Endometrial microvascular endothelial cells (primary cell): ENCODE data around the gene TBL1X. TPM values are rescaled to one million over a fixed set of nuclear protein-coding genes. Genes with fewer than 3 reads are reported as not detected.
"Not testable (repeated sequence)": the region's sequence is repeated elsewhere in the genome, so short reads cannot be mapped to it uniquely, and the experiment has no call there.

Experiments
- in situ Hi-C: cut with HindIII; loops from 2 replicates; pipeline ENCODE4 v1.10.0; 2017; ENCODE audit warnings: low sequenced_read_pairs, low pct_unique_long_range_greater_than_20kb; ENCODE audit errors: inconsistent ontology term
- total RNA-seq: library from RNA; depleted of rRNA; stranded (reverse); fragments of >200 nt; gene quantifications from one replicate; pipeline ENCODE4 v1.2.3, GENCODE V29; 2015; ENCODE audit errors: inconsistent ontology term

The TBL1X gene
- total RNA-seq, 1 donor from 2014 or later: 33.8 TPM

DNA sequence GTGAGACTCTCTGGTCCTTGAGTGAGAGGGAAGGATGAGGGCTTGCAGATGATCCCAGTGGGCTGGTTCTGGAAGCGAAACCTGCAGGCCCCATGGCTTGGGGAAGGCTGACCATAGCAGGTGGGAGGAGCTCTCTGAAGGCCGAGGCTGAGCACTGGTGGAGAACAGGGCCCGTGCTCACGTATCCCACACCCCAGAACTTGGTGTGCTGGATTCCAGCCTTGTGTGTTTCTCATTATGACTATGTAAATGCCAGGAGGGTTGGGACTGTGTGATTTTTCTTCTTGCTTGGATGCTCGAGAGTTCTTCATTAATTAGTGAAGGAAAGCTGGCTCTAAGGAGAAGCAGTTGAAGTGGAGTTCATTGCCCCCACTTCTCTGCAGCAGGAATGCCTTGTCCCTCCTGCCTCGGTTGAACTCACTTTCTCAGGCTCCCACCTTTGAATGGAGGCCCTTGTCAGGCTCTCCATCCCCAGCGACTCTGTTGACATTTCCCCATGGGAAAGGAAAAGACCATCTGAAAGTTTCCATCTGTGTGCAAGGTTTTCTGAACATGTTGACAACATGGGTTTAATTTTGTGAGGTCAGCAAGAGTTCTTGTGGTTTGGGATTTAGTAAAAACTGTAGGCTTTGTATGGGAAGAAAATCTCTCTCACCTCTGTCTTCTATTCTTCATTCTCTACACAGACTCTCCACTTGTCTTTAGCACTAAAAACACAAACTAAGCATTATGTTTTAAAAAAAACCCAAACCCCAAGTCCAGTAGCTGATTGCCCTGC lies 57.7 kb downstream of the TBL1X start:
- in situ Hi-C loops: no loop called here

DNA sequence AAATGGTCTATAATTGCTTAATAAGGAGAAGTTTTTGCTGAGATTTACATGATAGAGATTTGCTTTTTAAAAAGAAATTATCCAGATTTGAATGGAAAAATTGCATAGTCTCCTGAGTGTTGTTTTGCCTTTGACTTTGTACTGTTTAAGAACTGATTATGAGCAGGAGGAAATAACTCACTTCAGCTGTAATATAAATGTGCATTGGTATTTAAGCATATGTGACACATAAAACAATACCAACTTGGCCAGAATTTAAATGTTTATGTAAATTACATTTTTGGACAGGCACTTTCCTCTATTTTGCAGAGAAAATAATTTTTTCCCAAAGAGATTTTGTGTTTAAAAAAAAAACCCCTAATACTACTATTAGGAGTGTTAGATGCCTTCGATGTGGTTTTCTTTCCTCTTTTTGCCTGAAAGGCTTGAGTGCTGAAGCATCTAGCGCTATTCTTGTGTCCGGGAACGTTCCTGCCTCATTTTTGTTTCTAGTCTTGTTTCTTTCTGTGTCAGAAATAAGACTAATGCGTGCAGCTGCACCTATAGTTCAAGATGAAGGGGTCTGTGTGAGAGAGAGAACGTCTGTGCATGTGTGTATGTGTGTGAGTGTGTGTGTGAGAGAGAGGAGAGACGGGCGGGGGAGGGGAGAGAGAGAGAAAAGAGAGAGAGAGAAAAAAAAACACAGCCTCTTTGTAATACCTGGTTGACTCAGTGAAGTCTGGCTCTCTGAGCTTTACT lies 60.8 kb downstream of the TBL1X start:
- in situ Hi-C loops: no loop called here

DNA sequence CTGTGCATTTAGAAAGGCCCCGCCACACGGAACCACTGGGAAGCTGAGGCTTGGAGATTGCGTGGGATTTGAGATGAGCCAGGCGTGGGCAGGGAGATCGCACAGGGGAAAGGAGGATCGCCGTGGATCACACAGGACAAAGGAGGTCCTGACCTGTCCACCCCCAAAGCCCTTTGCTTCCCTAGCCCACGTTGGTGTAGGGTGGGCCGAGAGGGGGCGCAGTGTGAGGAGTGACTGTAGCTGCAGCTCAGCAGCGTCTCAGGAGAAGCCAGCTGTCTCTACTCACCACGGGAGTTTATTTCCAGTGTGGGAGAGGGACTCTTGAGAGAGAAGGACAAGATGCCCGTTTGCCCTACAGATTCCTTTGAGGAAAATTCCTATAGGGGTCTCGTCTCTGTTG lies 62.1 kb downstream of the TBL1X start:
- in situ Hi-C loops: no loop called here

DNA sequence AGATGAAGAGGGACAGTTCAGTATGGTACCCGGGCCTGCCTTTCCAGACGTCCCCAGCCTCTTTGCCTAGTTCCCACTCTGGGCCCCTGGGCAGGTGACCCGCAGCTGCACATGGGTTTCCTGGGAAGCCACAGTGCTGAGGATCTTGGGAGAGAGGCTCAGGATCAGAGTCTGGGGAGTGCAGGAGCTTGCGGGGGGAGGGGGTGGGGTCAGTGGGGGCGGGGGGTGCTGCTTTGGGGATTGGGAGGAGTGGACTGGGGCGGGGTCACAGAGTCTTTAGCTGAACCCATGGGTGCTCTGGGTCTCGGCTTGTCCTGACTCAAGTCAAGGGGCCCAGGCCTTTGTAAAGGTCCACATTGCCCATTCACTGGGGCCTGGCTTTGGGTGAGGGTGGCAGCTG lies 63.6 kb downstream of the TBL1X start:
- in situ Hi-C loops: no loop called here

DNA sequence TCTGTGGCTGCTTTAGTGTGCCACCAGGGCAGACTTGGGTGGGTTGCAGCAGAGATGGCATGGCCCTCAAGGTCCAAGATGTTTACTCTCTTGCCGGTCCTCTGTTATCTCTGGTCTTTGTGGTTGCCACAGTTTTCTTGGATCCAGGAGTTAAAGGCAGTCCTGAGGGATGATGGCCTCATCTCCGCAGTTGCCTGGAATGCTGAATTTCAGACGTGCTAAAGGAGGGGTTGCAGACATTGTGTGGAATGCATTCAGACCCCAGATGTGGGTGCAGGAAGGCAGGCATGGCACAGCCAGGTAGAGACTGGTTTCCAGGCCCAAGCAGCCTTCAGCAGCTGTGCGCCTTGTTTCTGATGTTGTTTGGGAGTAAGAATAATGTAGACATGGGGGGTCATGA lies 64.4 kb downstream of the TBL1X start:
- in situ Hi-C loops: no loop called here

DNA sequence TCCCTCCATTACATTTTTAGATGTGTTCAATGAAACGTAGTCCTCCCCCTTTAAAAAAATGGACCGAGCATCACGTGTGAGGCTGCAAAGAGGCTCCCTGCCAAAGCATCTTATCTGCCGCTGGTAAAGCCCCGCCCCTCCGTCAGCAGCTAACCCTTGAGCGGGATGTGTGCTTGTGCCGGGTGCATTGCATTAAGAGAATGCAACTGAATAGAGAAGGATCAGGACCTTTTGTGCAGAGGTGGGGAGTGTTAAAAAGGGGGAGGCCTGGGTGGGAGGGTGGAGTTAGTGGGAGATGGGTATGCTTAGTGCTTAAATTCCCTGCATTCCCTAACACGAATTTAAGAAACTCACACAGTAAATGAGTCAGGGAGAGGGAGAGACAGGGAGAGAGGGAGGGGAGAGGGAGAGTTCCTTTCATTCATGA lies 66.0 kb downstream of the TBL1X start:
- in situ Hi-C loops: no loop called here

DNA sequence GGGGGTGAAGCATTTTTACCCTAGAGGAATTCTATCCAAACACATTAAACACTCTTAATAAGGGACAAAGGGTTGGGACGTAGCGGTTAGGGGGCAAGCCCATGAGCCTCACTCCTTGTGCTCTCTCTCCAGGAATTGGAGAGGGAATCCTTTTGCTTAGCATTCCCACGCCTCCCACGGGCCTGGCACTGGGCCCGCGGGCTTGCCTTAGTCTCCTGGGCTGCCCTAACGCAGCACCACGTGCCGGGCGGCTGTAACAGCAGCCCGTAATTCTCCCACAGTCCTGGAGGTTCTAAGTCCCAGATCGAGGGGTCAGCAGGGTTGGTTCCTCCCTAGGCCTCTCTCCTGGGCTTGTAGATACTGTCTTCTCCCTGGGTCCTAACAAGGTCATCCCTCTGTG lies 67.5 kb downstream of the TBL1X start:
- in situ Hi-C loops: no loop called here

DNA sequence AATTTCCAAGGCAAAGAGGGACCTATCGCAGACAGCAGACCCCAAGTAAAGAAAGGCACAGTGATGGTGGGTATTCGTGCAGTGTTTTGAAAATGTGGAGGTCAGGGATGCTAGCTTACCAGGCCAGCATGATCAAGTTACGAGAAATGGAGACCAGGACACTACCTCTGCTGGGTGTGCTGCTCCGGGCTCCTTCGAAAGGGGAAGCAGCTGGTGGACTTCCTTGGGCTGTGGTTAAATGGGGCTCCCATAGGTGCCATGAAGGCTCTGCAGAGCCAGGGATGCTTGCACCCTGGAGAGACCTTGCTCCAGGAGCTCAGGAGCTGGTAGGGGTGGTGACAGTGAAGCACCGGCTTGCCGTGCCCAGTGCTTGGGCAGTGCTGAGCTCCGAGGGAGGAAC lies 68.8 kb downstream of the TBL1X start:
- in situ Hi-C loops: no loop called here

DNA sequence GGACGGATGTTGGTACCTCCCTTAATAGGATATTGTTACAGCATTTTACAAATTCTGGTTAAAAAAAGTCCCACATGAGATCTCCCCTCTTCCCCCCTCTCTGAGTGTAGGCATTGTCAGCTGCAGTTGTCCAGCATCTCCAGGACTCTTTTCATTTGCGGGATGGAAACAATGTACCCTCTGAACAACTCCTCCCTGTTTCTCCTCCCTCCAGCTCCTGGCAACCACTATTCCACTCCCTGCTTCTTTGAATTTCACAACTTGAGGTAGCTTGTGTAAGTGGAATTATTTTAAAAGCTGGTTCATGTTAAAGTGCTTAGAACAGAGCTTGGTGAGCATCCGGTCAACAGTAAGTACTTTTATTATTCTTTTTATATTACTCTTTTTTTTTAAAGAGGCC lies 69.8 kb downstream of the TBL1X start:
- in situ Hi-C loops: no loop called here

DNA sequence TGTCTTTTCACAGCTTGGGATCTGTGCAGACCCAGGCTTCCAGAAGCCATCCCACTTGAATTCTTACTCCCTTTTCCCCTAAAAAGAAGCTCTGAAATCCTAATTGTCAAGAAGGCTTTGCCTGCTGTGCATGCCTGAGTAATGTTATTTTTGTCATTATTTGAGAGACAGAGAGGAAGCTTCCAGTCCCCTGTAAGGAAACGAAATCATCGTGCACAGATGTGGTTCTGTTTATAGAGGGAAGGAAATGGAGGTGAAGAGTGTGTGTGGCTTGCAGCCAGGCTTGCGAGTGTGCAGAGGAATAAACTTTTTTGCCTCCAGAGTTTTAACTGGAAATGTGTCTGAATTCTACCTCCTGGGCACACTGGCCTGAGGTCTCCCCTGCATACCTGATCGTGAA lies 70.2 kb downstream of the TBL1X start:
- in situ Hi-C loops: no loop called here

DNA sequence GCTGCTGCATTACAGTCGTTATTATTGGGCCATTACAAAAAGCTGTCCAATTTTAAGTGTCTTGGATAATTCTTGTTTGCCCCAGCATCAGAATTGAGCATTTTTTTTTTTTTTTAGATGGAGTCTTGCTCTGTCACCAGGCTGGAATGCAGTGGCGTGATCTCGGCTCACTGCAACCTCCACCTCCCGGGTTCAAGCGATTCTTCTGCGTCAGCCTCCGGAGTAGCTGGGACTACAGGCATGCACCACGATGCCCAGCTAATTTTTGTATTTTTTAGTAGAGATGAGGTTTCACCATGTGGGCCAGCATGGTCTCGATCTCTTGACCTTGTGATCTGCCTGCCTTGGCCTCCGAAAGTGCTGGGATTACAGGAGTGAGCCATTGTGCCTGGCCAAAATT lies 71.3 kb downstream of the TBL1X start:
- in situ Hi-C loops: not testable (repeated sequence)

DNA sequence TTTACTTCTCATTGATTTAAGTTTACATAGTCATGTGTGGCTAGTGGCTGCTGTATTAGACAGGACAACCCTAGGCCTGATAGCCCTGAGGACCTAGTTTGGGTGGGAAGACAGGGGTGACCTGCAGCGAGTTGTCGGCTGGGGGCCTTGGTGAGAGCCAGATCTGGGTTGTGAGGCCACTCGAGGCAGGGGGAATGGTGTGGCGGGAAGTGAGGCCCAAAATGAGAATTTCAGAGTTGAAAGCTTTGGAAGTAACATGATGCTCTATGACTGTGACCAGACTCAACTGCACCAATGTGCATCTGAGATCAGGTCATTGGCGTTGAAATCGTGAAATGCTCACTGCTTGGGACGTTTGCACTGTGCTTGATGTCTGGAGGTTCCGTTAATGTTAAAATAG lies 72.9 kb downstream of the TBL1X start:
- in situ Hi-C loops: no loop called here

DNA sequence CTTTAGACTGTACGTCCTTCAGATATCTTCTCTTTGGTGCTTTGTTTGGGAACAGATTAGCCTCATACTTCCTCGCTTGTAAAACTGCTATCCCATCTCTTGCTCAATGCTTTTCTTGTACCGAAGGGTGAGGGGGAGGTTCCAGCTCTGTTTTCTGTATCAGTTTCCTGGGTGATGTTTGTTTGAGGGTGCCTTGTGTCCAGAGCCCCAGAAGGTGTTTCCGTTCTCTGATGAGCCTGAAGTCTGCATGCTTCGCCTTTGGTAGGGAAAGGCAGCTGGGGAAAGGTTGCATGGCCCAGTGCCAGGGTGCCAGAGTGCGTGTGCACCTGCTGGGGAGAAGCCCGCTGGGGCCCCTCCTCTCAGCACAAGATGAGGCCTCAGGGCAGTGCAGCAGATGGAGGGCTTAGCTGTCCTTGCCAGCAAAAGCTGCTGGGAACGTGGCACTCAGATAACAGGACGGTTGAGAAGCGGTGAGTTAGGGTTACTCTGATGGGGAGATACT lies 73.7 kb downstream of the TBL1X start:
- in situ Hi-C loops: no loop called here

DNA sequence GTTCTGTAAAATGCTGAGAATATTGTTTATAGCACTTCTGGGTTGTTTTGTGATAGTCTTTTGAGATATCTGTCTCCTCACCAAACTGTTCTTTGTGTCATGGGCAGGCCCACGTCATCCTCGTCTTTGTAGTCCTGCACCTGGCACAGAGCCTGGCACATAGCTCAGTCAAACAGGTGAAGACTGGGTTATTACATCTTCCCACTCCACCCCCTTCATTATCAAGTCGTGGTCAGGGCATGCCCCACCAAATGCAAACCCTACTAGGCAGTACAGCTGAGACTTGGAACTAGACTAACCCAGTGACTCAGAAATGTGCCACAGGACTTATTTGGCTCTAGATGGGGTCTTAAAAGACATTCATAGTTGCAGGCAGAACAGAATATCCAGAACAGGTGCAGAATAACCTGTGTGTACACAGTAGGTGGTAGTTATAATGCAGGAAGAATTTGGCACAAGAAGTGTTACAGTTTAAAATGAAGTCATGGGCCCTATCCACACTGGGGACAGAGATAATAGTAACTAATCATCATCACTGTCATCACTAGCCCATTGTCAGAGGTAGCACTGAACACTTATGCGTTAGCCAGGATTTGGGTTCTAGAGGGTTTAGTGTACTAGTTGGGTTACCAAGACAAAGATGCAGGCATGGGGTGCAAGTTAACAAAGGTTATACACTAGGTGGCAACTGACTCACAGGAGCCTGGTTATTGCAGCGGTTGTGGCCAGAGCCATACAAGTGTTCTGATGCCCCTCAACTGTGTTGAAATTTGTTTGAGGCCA lies 74.9 kb downstream of the TBL1X start:
- in situ Hi-C loops: no loop called here

DNA sequence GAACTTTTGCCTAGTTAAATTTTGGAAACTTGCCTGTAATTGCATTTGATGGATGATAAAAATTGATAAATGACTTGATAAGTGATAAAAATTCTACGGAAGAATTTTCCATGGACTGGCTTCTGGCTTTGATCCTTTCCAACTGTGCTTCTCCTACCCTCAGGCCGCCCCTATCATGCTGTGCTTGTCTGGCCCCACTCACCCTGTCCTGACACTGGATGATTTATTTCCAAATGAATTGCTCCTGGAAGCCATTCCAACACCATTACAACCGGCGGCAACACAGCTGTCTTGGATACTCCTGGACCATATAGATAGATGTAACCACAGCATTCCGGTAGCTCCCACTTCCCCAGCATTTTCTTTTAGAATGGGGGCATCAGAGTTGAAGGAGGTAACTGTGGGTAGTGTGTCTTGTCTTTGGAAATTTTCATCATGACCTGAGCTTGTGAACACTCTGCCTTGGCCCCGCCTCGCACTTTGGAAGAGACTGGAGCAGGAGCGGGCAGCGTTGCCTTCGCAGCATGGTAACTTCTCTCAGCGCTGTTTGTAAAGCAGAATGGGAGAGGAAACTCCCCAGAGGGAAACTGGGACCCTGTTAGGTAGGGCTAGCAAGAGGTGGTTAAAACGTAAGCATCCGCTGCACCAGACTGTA lies 77.4 kb downstream of the TBL1X start:
- in situ Hi-C loops: no loop called here

DNA sequence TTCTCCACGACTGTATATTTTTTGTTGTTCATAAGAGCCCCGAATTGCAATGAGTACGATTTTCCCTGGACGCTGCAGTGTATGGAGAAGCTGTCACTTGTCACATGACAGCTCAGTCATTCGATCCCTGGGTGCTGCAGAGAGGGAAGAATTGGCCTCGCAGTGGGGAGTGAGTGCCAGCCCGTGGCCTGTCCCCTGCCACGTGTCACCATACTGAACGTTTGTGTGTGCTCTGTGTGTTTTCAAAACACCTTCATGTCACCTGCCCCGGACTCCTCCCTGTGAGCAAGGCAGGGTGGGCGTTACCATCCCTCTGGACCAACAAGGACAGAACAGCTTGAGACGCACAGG lies 77.9 kb downstream of the TBL1X start:
- in situ Hi-C loops: no loop called here

DNA sequence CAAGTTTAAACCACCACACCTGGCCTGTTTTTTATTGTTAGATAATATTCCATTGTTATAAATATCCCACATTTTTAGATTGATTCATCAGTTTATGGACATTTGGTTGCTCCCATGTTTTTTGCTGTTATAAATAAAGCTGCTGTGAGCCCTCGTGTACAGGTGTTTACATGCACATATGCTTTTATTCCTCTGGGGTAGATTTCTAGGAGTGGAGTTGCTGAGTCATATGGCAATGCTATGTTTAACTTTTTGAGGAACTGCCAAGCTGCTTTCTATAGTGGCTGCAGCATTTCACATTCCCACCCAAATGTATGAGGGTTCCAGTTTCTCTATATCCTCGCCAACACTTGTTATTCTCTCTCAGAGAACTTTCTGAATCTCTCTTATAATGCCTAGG lies 90.5 kb downstream of the TBL1X start:
- in situ Hi-C loops: no loop called here

DNA sequence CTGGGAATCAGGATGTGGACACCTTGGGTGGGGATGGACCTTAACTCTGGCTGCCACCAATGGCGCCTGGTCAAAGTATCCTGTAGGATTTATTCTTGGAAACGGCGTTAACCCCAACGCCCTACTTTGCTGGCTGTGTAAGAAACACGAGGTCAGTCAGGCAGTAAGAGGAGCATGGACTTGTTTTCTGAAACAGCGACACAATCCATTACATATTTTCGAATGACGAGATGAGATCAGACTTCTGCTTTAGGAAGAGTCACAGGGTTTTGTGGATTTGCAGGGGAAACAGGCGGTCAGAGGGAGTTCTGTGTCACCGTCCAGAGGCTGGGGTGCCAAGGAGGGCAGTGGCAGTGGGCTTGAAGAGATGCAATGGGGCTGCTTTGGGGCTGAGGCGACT lies 92.2 kb downstream of the TBL1X start:
- in situ Hi-C loops: no loop called here

DNA sequence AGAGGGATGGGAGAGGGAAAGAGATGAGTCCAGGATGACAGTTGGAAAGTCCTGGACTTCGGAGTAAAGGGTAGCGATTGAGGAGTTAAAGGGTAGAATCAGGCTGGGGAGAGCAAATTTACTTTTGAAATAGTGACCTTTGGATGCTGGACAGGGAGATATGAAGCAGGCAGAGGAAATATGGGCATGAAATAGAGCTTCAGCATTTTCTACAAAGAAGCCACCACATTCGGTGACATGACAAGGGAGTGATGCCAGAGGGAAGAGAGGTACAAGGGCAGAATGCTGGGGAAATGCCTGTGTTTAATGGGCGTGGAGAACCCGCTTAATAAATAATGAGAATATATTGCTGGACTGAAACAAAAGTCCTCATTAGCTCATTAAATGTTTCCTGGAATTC lies 92.7 kb downstream of the TBL1X start:
- in situ Hi-C loops: no loop called here
